Measurements from ENCODE around the gene BLOC1S4.

Gene BLOC1S4

DNA sequence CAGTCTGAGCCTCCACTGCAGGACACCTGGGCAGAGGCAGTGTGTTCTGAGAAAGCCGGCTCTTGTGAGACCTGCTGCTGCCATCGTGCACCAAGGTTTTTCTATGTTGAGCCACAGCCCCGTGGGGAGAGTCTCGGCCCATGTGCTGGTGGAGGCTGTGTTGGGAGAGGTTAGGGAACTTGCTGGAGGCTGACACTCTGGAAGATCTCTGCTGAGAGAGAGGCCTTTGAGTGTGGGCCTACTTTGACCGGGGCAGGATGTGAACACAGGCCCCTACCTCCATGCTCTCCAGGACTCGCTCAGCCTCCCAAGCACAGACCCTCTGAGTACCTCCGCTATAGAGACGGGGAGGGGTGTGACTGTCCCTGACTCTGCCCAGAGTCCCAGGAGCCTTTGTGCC, 23.6 kb upstream of the BLOC1S4 start:
- no peak for DNase-seq

DNA sequence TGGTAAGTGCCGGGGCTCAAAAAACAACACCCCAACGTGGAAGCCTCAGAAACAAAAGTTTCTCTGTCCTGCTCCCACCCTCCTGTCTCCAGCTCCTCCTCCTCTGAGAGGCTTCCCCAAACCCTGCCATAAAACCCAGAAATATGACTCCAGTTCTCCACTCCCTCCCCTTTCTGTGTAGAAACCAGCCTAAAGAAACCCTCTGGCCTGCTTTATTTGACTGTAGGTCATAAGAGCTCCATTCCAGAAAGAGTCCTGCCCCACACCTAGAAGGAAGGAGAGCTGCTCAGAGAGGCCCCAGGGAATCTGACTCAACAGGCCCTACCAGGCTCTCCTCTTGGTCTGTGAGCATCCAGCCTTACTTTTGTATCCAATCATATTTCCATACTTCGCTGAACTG, 23.2 kb upstream of the BLOC1S4 start:
- DNase-seq, result no peak

DNA sequence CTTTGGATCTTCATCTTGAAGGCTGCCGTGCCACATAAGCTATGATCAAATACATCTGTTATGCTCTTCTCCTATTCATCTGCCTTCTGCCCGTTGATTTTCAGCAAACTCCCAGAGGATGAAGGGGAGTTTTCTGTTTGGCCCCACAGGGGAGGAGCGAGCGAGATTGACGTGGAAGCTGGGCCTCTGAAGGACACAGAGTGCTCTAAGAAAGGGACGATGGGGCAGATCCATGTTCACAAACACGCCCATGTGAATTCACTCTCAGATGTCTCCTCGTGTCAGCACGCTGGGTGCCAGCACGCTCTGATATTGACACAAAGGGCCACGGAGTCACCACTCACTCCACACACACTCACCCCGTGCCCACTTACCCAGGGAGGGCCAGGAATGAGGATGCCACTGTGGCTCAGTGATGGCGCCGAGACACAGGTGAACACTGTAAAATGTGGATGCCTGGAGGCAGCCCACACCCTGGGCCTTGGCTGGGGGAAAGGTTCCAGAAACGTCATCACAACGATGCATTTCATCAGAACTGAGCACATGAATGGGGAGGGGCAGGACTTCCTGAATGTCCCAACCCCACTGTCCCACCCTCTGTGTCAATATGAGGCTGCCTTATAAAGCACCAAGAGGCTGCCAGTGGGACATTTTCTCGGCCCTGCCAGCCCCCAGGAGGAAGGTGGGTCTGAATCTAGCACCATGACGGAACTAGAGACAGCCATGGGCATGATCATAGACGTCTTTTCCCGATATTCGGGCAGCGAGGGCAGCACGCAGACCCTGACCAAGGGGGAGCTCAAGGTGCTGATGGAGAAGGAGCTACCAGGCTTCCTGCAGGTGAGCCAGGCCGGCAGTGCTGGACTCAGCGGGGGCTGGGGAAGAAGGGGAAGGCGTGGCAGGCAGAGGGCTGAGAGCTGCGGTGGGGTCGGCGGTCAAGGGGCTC, 22.5 kb upstream of the BLOC1S4 start, which contains the start of gene S100P:
Gene S100P, plus strand, starts transcription at position 648 of the 946 bp plus-strand sequence. Its CDS starts 55 bp downstream, at position 703.
- DNase-seq, result no peak

DNA sequence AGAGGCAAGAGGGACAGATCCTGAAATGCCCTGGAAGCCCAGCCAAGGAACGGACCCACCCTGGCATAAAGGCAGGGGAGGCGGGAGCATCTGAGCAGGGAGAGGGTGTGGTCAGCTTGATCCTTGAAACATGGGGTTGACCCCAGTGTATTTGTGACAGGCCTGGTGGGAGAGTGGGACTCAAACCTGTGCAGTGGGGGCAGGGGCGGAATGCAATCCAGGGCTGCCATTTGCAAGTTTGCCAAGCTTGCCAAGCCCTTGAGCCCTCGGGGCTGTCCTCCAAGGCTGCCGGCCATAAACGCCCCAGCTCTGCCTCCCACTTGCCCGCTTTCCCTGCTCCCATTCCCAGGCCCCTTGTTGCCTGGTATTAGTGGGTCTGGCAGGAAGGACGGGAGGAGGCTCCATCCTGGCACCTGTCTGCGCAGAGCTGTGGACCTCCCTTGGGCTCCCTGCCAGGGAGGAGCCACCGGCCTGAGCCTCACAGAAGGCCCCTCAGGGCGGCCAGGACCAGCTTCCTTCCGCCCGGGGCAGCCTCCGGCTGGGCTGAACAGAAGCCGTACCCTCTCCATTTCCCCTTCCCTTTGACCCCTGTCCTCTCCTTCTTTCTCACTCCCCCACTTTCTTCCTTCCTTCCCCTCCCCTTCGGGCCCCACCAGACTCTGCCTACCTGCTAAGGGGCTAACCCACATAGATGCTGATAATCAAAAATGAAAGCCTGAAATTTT, 21.6 kb upstream of the BLOC1S4 start:
- DNase-seq, result no peak

DNA sequence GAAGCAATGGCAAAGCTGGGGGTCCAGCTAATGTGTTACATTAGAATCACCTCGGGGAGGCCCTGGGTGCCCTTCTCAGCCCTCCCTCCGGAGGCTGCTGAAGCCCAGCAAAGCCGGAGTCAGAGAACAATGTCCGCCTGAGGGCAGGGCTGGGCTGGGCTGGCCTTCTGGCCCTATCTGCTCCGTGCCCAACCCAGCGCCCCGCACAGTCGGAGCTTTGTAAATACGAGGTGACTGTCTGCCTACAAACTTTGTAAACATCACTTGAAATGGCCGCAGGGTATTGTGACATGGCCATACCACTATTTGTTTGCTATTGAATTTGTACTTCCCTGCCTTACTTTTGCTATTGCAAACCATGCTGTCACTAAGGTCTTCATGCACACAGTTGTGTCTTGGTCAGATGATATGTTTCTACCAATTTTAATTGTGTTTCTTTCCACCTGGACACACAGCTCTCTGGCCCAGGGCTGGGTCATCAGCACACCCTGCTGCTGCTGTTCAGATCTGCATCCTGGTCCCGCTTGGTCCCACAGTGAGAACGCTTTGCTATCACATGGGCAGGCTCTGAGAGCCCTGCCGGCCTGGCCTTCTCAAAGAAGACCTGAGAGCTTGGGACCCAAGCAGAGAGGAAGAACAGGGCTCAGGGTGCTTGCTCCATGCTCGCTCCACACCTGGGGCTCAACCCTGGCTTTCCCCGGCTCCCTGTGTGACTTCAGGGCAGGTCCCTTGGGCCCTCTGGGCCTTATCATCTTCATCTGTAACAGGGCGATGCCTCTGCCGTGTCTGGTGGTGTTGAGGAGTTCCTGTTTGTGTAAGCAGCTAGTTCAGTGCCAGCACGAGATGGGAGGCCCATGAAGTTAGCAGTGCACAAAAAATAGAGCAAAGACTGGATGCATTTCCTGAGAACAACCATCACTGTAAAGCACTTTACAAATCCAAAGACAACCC, 20.0 kb upstream of the BLOC1S4 start:
- DNase-seq, result peak; percentile 66 to 69

- no peak for DNase-seq
Measured at GRCh38 chr4:6696611-6697010, 19.4 kb upstream of the BLOC1S4 start.

DNA sequence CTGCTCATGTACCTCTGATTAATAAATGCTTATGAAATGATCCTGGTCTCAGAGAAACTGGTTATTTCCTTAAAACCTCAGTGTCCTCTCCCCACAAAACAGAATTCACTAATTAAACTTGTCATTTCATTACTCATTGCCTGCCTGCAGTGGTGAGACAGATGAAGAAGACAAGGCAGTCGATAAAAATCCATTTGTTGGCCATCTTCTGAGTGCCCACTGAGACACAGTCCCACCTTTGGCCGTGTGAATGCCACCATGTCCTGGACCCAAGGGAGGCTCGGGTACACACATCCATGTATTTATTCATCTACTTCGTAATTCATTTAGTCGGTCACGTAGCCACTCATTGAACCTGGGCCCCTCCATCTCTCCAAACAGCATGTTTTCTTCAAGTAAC, 18.8 kb upstream of the BLOC1S4 start:
- no peak for DNase-seq

DNA sequence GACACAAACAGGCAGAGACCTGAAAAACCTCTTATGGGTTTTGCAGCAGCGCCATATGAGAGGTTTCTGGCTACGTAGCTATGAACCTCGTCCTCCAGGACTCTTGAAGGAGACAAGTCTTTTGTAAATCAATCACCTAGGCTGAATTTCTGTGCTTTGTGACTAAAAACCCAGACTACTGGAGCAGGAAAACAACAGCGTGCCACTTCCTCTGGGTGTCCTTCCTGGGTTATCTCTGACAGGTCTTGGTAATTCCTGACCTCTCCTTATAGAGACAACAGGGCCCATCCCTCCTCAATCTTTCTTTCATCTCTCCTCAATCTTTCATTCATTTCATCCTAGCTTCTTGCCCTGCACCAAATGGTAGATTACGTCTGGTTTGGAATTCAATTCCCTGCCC, 16.6 kb upstream of the BLOC1S4 start:
- no peak for DNase-seq

- DNase-seq, result no peak
Measured at GRCh38 chr4:6699903-6700302, 16.1 kb upstream of the BLOC1S4 start.

GRCh38 chr4:6701371-6701770, 14.6 kb upstream of the BLOC1S4 start:
- DNase-seq, result peak; percentile 65 to 76

DNA sequence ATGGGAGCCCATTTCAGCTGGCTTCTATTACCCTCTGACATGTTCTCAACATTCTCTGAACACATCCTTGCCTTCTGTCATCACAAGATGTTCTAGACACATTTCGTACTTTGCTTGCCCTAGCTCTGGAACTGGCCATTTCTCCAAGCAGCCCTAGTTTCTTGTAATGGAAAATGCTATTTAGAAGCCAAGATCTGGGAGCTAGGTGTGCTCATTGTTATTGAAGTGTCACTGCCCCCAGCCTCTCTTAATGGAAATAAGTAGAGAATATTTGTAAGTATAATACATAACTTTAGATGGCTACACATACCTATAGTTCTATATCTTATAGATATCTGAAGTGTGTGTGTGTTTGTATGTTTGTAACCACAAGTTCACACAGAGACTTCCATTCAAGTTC, 13.2 kb upstream of the BLOC1S4 start:
- DNase-seq, result no peak

DNA sequence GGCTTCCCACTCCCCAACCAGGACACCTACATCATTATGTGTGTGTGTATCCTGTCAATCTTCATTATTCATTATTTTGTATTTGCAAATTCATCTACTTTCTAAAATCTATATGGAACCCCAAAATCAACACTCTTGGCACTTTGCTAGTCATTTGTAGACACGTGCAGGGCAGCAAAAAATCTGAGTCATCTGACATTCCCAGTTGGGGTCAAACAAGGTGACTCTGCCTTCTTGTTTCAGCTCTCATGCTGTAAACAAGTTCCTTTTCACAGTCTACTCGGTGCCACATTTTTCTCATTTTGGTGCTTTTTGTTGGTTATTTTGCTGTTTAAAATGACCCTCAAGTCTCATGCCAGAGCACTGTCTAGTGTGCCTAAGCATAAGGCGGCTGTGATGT, 12.2 kb upstream of the BLOC1S4 start:
- no peak for DNase-seq

- DNase-seq, result no peak
Measured at GRCh38 chr4:6705646-6706045, 10.3 kb upstream of the BLOC1S4 start.

DNA sequence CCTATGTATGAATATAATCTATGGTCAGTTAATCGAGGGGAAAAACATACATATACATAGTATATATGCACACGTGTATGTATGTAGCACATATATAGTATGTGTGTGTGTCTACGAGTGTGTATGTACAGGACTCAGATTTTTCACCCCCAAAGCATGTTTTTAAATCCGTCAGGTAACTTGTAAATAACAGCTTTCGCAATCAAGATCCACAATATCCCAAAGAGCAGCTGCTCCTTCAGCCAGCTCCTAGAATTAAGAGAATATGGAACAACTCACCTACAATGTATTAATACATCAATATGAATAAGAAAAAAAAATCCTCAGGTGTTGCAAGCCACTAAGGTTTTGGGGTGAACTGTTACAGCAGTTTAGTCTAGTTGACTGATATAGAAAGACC, 9.8 kb upstream of the BLOC1S4 start:
- DNase-seq, result no peak

DNA sequence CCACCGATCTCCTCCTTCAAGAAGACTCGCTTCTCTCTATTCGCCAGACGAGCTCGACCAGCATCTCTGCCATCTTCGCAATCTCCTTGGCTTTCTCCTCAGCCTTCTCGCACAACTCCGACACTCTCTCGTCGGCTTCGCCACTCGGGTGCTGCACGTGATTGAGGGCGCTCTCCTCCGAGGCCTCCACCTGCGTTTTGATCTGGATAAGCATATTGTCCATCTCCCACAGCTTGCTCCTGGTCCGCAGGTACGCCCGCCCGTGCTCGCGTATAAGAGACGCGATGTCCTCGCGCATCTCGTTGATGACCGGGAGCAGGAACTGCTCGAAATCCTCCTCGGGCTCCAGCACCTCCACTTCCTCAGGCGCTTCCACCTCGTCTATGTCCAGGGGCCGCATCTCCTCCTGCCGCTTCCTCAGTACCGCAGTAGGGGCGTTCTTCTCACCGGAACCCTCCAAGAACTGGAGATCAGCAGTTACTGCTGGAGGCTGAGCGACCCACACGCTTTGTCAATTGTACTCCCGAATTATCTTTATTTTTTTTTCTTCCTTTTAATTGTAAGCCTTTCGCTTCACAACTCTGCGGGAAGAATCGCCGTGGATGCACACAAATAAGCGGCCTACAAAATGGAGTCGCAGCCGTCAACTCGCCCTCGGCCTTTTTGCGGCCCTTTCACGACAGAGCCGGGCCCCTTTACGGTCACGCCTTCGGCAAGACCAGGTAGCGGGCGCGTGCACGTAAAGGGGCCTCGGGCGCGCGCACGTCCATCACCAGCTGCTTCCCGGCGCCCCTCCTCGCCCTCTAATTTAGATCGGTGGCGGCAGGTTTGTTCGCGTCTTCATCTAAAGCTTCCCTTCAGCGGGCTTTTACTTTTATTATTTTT, 6.5 kb upstream of the BLOC1S4 start, which contains the start of gene MRFAP1L1:
Gene MRFAP1L1, minus strand, starts transcription at position 636 of the 885 bp plus-strand sequence. Its CDS starts 236 bp downstream, at position 400.
- peak; percentile 98 to 99 for DNase-seq

DNA sequence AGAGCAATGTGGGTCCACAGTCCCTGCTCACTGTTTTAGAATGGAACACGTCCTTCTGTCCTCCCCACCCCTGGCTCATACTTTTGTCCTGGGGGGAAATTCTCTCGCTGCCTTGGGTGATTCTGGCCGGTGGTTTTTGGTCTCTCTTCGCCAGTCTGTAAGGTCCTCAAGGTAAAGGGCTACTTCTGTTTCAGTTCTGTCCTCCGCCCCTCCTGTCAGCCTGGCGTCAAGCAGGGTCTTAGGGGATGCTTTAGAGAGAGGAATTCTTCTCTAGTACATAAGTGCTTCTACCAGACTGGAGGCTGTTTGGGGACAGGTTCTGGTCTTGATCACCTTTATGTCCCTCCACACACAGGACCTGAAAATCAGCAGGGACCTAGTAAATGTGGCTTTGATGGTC, 5.7 kb upstream of the BLOC1S4 start:
- no peak for DNase-seq

DNA sequence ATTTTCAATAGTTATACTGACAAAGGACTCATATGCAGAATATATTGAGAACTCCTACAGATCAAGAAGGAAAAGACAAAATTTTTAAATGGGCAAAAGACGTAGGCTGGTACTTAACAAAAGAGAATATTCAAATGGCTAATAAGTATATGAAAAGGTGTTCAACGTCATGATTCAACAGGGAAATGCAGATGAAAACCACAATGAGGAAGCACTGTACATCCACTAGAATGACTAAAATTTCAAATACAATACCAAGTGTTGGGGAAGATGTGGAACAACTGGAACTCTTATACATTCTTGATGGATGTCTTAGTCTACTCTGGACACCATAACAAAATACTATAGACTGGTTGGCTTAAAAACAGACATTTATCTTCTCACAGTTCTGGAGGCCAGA, 5.0 kb upstream of the BLOC1S4 start:
- DNase-seq, result no peak

DNA sequence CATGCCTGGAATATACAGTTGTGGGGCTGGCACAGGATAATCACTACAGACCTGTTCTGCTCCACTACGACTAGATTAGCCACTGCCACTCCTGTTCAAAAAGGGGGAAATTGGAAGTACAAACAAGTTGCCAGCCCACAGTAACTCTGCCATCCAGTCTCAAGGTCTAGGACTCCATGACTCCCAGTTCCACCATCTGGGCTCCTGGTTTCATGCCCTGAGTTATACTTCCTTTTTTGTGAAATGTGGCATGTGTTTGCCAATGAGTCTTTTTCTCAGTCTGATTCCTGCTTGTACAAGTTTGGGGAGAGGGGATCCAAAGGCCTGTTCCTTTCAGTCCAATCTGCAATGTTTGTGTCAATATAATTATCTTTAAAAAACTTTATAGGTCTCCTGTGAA, 1.0 kb upstream of the BLOC1S4 start:
- DNase-seq, result no peak

DNA sequence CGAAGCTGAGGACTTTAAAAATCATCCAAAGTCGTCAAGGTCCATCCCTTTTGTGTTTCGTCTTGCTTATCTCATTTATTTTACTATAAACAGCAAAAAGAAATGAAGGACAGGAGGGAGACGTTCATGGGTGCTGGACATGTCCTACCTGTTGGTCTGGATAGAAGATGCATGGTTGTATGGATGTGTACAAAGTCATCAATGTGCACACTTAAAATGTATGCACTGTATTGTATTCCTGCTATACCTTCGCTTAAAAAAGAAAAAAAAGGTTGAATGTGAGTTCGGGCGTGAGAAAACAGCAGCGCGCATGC, 313 bp upstream of the BLOC1S4 start:
- DNase-seq, result no peak

DNA sequence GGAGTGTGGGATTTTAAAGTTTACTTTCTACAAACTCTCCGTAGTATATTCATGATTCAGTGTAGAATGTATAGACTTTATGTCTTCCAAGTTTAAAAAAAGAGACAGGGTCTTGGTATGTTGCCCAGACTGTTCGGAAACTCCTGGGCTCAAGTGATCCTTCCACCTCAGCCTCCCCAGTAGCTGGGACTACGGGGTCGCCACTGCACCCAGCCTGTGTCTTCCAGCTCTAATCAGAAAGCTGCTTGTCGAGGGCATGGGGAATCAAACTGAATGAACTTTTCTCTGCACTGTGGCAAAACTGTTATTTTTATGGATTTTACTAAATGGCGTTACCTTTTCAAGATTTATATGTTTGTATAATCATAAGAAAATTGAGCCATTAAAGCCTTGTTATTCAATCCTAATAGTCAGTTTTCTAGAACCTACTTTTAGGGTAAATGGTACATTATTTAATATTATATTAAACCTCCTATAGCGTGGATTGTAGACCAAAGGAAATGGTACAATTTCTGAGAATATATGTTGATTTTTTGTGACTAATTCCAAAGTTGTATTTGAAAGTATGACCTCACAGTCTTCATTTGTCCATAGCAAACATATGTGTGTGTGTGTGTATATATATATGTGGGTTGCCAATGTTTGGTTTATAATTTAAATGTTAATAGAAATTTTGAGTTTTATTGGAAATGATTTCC, 1.1 kb downstream of the BLOC1S4 start:
- DNase-seq, result no peak

DNA sequence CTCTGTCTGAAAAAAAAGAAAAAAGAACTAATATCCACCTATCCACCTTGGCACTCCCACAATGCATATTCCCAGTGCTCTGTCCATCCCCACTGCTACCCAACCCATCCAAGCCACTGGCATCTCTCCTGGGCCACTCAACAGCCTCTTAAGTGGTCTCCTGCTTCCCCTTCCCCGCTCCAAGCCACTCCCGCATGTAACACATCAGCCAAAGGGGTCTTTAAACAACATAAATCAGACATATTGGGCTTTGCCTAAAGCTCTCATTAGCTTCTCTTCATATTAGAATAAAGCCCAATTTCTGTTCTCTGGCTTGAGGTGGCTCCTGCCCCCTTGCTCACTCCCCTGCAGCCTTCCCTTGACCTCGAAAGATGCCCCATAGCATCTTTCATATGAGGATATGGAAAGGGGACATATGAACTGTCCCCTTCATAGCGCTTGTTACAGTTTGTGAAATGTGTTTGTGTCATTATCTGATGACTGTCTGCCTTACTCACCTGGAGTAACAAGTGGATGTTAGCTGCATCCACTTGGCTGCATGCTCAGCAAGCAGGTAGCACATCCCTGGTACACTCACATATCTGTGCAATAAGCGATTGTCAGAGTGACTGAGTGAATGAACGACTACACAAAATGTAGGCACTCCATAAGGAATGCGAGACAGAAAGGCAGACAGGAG, 3.1 kb downstream of the BLOC1S4 start:
- no peak for DNase-seq
